NB4 (cell line): ENCODE measurements around the gene NAPSA.
A peak's percentile ranks its signal among the peaks of the same experiment; 100 is the strongest.

ENCODE experiments used
- DNase-seq: peaks from one replicate; pipeline ENCODE4 v3.0.0; 2010; ENCODE audit warnings: low read depth
- H3K4me3 ChIP-seq: one replicate; pipeline ENCODE4 v1.5.1; 2011; ENCODE audit warnings: mild to moderate bottlenecking, low read depth, low read length, moderate library complexity
- CTCF ChIP-seq: IDR thresholded peaks from one replicate; pipeline ENCODE4 v1.5.1; 2012; ENCODE audit warnings: low read depth, low read length
- MAX ChIP-seq: IDR thresholded peaks from 2 replicates; pipeline ENCODE4 v1.6.1; 2011; ENCODE audit warnings: low read depth, low read length
- MYC ChIP-seq: IDR thresholded peaks from 2 replicates; pipeline ENCODE4 v1.6.1; 2011; ENCODE audit warnings: low read depth, low read length
- POLR2A ChIP-seq: IDR thresholded peaks from 2 replicates; pipeline ENCODE4 v1.6.1; 2011; ENCODE audit warnings: mild to moderate bottlenecking; ENCODE audit not compliant: insufficient read length; ENCODE audit errors: extremely low read depth

NAPSA gene

GRCh38 chr19:50387868-50388245, 22.4 kb upstream of the NAPSA start:
- H3K4me3 ChIP-seq, result peak overlapping the region; percentile 1
- no peak for TF ChIP-seq MYC
- TF ChIP-seq CTCF, result no peak
- no peak for TF ChIP-seq MAX
- no peak for TF ChIP-seq POLR2A
- no peak for DNase-seq

GRCh38 chr19:50387176-50387867, 21.9 kb upstream of the NAPSA start:
- peak; percentile 74 for DNase-seq
- peak overlapping the region; percentile 1 for H3K4me3 ChIP-seq
- no peak for TF ChIP-seq CTCF
- TF ChIP-seq MAX, result peak; percentile 62
- no peak for TF ChIP-seq POLR2A
- no peak for TF ChIP-seq MYC

- DNase-seq, result peak; percentile 48
- peak overlapping the region; percentile 84 for H3K4me3 ChIP-seq
- TF ChIP-seq MAX (no peak), CTCF (no peak), MYC (no peak), POLR2A (no peak)
Measured at GRCh38 chr19:50384685-50385535, 19.5 kb upstream of the NAPSA start.

GRCh38 chr19:50383852-50384684, 18.6 kb upstream of the NAPSA start, which contains the start of gene POLD1:
TSS of gene POLD1 (plus strand) at chr19:50384347. CDS start at chr19:50398852, 14,505 bp downstream.
- TF ChIP-seq POLR2A (peak; percentile 57), MYC (peak; percentile 78), MAX (peak; percentile 79), CTCF (no peak)
- H3K4me3 ChIP-seq, result peak within 1 kb of the TSS; percentile 84
- peak; percentile 96 for DNase-seq

- TF ChIP-seq MYC (no peak), CTCF (no peak), POLR2A (no peak), MAX (no peak)
- peak overlapping the region; percentile 53 for H3K4me3 ChIP-seq
- DNase-seq, result no peak
Measured at GRCh38 chr19:50383001-50383851, 17.8 kb upstream of the NAPSA start.
